T-helper 2 cell treated with Interferon-gamma antibody and Interleukin-4, amounts not matched to agents 100 ng/mL and 5 ng/mL, for 36 hours (primary cell): ENCODE results near the gene NINJ1. TPM values are rescaled to one million over a fixed set of nuclear protein-coding genes. Genes with fewer than 3 reads are reported as not detected.

Experiments
- intact Hi-C: fragments of 100-400 bp; cut with micrococcal nuclease; formaldehyde crosslinking; loops from one replicate; pipeline ENCODE4 v1.15.1; 2023
- total RNA-seq: library from RNA; stranded (reverse); gene quantifications from 2 replicates; pipeline ENCODE4 v1.2.3, GENCODE V29; 2022

NINJ1 gene
- total RNA-seq, 1 donor from 2014 or later = 28.9 TPM

DNA sequence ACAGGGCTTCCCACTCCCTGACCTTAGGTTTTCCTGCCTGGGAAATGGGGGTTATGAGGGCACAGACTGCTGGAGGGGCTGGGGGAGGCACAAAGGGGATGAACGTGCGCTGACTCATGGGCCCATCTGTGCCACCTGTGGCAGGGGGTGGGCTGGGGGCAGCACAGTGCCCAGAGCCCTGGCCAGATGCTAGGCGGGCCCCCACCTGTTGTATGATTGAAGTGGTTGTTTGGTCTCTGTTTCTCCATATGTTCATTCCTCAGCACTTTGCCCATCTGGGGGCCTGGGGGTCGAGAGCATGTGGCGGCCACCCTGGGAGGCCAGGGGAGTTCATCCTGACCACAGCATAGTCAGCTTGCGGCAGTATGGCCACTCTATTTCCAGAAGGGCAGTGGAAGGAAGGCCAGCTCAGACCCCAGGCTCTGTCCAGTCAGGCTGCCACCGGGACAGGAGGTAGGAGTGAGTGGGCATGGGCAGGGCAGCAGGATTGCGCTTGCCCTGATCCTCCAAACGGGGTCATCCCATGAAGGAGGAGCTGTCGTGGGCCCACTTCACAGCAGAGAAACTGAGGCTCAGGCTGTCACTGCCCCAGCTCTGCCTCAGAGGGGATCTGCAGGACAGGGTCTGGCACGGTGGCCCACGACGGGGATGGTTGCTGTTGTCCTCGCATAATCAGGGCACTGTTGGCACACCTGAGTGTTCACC is 841 bp upstream of the NINJ1 start:
- intact Hi-C loops = loop anchor here (1.0 to 2.0 kb wide), 3 partner anchors 22 to 70 kb away; no protein-coding TSS in a partner anchor

DNA sequence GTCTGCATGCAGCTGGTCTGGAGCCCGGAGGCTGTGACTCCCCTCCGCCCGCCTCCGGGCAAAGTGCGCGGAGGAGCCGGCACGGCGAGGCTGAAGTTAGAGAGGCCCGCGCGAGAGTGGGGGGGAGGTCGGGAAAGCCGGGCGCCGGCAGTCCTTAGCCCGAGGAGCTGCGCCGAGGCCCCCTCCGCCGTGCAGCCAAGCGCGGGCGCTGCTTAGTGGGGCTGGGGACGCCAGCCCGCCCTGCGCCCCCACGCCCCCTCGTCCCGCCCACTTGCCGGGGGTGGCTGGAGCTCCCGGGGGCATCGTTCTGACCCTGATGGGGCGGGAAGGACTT is 403 bp downstream of the NINJ1 start:
- intact Hi-C loops = loop anchor here (1.0 to 2.0 kb wide), 3 partner anchors 23 to 69 kb away; no protein-coding TSS in a partner anchor

DNA sequence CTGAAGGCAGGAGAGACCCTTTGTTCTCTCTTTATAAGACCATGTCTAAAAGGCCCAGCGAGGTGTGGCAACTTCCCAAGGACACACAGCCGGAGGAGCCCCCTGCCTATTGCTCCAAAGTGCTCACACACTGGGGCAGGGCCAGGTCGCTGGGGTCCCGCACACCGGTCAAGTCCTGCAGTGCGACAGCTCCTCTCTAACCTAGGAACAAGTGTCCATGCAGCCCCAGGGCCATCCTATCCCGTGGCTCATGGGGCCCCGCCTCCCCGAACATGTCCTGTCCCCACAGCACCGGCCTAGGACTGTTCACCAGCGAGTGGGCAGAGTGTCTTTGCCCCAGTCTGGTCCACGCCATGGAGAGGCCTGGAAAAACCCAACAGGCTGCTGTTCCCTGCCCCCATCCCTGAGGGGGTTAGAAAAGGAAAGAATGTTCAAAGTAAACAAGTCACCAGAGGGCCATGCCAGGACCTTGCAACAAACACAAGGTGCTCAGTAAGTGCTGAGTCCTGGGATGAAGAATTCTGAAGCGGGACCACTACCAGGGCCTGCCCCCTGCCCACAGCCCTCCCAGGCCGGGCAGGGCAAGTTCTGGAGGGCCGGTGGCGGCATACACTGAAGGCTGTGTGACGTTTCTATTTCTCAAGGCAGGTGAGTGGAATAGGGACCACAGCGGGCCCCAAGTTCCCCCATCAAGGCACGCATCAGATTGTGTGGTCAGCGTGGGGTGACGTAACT is 938 bp downstream of the NINJ1 start:
- intact Hi-C loops = no loop called here

DNA sequence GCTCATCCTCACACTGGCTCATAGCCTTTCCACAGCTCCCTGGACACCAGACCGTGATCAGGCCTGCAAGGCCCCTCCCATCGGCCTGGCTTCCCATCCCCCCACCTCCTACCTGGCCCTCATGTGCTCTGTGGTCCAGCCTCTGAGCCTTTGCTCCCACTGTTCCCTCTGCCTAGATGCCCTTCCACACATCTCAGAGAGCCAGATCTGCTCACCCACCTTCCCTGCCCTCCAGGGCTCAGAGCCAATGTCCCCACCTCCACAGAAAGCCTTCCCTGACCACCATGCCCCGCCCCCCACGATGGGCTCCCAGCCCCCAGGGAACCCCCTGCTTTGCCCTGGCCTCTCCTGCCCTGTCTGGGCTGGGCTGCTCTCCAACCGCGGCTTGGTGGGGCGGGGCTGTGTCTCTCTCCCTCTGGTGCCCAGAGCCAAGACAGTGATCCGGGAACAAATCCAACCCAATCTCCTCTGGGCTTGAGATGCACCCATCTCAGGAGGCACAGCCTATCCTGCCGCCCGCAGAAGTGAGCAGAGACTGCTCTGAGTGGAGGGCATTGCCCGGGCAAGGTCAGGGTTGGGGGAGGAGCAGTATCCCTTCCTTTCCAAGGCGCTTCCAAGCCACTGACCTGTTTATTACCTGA is 1.6 kb downstream of the NINJ1 start:
- intact Hi-C loops = no loop called here

DNA sequence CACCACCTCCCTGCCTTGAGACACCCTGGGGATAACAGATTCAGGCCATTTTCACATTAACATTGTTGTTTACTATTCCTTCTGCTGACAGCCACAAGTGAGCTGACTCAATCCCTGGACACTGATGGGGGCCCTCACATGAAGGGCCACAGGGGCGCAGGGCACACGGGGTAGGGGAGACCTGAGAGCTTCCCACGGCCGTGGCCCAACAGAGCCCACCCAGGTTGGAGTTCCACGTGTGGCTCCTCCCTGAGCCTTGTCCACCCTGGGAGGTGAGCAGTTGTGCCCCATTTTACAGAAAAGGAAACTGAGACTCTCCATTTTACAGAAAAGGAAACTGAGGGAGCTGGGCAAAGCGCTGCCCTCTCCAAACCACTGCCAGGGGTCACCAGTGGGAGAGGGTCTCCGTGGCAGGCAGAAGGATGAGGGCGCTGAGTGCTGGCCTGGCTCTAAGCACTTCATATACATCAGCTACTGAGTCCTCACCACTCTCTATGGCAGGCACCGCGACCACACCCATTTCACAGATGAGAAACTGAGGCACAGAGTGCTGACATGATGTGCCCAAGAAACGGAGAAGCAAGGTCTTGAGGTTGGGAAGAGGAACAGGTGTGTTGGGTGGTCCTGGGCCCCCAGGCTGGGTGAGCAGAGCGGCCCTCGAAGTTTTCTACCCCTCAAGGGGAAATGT is 2.3 kb downstream of the NINJ1 start:
- intact Hi-C loops = no loop called here

DNA sequence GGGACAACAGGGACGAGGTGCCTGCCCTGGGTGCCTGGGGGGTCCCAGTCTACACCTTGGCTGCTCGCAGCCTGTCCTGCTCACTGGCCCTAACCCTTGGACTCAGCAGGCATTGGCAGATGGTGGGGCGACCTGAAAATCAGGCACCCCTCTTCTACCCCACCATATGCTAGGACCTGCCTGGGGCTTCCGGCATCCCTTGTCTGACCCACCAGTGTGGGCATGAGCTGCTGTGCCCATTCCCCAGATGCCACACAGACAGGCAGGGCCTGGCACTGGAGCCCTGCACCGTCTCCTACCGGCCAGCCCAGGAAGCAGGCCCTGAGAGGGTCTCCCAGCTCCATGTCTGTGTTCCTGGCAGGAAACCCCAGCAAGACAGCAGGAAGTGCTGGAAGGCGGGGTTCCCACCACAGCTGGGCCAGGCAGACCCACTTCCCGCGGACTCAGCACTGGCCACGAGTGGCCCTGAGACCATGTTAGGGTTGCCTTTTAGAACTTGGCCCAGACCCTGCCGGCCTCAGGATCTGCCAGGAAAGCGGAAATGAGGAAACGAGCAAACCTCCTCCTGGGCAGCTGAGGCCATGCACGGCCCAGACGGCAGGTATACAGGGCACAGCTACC is 3.1 kb downstream of the NINJ1 start:
- intact Hi-C loops = no loop called here

DNA sequence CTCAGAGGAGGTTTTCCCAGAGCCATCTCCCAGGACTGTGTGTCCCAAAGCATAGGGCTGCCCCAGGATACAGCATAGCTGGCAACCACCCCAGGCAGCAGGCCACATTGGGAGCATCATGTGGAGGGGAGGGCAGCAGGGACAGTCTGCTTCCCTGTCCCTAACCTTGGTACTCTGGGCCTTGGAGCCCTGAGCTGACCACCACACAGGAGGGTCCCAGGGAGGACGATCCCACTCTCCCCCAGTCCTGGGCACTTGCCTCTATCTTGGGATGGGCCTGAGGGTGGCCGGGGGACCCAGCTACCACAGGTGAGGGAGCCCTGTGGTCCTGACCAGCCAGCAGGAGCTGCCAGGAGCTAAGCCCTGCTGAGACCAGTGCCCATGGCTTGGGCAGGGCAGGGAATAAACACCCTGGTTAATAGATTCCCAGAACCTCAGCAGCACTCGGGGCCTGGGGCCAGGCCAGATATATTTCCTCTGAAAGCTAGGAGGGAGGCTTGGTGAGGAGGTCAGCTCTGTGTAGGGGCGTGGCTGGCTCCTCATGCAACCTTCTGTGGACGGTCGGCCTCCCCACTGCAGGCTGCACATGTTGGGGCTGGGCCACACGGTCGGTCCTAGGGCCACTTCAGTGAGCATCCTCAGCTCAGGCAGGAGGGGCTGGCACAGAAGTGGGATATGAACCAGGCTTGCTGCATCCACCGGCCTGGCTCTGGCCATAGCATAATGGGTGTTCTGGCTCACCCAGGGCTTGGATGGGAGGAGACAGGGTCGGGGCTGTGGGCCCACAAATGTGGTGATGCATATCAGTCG is 4.2 kb downstream of the NINJ1 start:
- intact Hi-C loops = no loop called here

DNA sequence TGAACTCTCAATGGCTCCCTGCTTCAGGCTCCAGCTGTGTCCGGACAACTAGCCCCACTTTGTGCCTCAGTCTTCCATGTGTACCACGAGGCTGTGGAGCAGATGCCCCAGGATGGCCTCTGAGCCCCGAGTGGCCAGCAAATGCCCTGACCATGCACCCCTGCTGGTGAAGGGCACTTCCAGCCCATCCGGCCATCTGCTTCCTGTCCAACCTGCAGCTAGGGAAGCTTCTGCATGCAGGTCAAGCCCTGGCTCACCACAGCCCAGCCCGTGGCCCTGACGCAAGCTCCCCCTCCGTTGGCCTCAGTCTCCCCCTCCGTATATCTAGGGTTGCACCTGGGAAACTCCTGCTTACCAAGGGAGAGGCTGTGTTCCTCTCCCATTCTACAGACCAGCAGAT is 4.8 kb downstream of the NINJ1 start:
- intact Hi-C loops = no loop called here

DNA sequence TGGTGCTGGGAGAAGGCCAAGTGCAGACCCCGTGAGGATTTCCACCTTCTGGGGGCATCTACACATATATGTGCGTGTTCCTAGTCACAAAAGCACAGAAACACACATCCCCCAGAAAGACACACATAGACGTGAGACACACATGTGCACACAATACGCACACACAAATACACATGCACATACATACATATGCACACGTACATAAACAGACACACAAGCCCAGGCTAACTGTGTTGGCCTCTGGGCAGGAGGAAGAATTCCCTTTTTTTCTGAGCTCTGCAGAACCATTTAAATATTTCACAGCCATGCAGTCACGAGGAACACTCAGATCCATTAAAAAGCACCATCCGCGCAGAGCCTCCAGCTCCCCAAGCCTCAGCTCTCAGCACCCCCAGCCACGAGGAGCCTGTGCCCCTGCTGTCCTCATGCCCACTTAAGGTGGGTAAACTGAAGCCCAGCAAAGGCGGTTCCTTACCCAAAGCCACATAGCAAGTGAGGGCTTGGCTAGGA is 5.3 kb downstream of the NINJ1 start:
- intact Hi-C loops = no loop called here

DNA sequence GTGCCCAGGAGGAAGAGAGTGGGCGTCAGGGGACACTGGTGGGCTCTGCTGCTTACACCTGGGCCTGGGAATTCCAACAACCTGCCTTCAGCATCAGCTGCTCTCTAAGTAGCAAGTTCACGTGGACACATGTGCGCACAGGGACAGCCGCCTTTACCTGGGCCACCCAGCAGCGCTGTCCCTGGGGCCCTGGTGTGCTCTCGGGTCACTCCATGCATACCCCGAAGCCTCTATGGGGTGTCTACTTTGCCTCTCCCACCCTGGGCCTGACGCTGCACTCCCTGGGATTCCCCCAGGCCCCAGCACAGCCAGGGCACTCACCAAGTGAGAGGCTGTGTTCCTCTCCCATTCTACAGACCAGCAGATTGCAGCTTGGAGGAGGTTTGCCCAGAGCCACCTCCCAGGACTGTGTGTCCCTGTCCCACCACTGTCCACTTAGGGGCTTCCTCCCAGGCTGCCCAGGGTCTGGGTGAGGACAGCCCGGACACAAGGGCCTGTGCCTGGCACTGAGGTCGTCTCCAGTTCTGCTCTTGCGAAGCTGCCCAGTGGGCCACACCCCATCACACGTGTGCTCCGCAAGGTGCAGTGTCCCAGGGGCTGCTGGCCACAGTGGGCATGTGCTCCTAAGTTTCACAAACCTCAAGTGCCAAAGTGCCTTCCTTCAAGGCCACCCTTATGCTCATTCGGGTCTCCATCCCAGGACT is 5.9 kb downstream of the NINJ1 start:
- intact Hi-C loops = no loop called here

DNA sequence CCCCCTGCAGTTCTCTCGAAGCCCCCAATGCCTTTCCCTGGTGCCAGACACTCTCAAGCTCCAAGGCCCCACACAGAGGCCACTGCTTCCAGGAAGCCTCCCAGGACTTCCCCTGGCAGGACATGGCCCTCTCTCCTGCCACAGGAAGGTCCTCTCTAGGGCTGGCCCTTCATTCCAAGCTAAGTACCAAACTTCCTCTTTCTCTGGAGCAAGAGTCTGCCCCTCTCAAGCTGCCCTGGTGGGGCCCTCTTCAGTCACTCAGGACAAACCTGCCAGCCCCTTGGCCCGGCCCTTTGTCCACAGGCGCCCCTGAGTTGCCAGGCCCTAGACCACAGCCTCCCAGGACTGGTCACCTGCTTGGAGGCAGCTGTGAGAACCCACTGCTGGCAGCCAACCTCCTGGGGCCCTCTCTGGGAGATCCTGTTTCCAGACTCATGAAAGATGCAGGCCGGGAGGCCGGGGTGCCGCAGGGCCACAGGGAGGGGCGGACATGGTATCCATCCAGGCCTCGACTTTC is 6.6 kb downstream of the NINJ1 start:
- intact Hi-C loops = no loop called here

DNA sequence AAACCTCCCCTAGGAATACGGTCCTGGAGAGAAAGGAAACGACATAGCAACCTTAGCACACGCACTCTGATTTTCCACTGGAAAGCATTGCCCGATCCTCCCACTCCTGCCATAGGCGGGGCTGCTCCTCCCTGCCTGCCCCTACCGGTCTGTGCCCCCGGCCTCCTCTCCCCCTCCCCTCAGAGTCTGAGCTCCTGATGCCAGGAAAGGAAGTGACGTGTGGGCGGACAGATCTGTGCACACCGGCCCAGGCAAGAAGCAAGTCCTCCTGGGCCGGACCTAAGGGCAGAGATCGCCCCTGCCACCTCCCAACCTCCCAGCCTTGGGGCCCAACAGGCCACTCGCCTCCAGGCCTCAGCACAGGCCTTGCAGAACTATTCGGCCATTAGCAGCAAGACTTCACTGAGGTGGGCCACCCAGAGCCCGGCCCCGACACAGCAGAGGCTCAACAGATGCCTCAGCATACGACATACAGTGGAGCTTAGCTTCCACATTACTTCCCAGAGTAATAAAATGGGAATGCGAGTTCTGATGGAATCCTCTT is 7.2 kb downstream of the NINJ1 start:
- intact Hi-C loops = no loop called here

DNA sequence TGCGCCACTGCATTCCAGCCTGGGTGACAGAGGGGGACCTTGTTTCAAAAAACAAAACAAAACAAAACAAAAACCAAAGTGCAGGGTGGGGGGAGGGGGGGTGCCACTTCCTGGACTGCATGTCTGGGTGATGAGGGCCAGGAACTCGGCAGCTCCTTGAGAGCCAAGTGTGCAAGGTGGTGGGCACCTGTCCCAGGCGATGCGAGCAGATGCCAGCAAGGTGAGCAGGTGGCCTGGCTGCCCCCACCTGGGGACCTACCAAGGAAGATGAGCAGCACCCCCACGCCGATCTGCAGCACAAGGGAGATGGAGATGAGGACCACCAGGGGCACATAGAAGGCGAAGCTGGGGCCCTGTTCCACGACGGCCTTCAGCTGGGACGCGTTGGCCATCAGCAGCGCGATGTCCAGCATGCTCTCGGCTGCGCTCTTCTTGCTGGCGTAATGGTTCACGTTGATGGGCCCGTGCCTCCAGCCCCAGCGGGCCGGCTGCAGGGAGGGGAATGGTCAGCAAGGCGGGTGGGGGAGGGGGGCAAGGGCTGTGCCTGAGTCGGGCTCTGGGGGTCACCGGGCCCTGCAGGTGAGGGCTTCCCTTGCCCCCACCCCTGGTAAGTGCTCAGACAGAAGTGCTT is 7.8 kb downstream of the NINJ1 start:
- intact Hi-C loops = no loop called here

DNA sequence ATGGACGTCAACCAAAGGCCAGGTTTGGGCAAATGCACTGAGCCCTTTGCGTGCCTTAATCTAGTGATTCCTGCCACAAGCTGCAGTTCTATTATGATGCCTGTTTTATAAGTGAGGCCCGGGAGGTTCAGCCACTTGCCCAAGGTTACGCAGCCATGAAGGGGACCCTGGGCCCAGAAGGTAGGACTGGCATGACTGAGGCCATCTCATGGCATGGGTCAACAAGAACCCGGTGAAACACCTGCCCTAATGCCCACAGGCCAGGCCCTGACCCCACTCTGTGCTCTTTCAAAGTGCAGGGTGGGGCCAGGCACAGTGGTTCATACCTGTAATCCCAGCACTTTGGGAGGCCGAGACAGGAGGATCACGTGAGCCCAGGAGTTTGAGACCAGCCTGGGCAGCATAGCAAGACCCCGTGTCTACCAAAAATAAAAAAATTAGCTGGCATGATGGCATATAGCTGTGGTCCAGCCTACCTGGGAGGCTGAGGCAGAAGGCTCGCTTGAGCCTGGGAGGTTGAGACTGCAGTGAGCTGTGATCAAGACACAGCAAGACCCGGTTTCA is 8.6 kb downstream of the NINJ1 start:
- intact Hi-C loops = no loop called here

DNA sequence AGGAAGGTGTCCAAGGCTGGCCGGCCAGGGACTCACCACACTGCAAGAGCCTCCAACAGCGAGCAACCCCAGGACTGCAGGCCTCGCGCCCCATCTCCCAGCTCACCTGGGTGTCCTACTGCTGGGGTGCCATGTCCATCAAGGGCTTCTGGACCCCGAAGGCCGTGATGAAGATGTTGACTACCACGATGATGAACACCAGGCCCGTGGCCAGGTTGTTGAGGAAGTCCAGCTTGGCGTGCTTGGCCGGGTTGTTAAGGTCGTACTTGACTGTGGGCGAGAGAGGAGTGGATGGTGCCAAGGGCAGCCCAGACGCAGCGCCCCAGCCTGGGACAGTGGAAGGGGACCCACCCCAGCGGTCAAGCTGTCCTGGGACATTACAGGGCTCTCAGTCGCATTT is 9.3 kb downstream of the NINJ1 start:
- intact Hi-C loops = no loop called here

DNA sequence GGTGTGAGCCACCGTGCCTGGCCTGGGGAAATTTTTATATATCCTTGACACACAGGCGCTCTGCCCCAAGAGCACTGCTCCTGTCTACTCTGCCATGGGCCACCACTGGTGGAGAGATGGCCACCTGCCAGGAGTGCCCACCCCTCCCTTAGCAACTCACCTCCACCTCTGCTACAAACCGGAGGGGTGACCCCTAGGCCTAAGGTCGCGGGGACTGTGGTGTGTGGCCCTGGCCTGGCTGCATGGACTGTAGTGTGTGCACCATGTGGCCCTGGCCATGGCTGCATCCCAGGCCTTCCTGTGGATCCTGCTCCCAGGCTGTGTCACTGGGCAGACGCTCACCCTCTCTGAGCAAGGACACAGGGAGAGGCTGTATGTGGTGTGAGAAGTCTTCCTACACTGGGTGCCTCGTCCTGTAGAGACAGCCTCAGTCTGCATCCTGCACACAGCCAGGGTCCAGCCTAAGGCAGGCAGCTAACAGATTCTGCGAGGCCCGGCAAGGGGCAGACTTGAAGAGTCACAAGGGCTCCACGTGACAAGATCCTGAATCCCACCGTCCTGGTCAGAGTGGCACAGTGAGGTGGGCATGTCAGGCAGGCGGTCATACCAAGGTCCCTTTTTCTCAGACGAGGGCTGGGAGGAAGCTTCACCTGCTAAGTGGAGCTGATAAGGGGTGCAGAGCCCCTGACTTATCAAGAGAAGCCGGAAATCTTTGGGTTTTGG is 10.3 kb downstream of the NINJ1 start:
- intact Hi-C loops = no loop called here

DNA sequence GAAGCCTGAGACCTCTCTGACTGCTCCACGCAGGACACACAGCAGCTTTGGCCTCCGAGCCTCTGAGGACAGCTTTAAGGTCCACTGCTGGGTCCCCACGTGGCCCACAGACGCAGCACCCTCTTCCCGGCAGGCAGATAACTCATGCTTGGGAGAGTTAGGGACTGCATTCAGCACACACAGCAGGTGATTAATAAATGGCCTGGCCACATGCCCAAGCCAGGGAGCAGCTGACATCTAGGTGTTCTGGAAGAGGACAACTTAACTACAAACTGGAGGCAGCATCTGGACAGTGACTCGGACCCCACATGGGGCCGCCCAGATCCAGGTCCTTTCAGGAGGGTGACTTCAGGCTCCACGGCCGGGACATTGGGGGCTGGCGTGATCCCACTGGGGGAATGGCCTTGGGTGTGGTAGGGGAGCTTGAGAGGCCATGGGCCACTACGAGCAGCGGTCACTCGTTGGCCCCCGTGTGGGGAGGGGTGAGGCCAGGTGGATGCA is 11.3 kb downstream of the NINJ1 start:
- intact Hi-C loops = no loop called here
